HepG2 (cell line): ENCODE measurements around the gene TOP2A. TPM values are rescaled to one million over a fixed set of nuclear protein-coding genes. Genes with fewer than 3 reads are reported as not detected.

Source experiments
- DMAP1 ChIP-seq: IDR thresholded peaks from 2 replicates; pipeline ENCODE4 v1.6.1; 2016
- ELF3 ChIP-seq: IDR thresholded peaks from 2 replicates; pipeline ENCODE4 v1.6.1; 2016; ENCODE audit warnings: missing genetic modification reagents, missing compliant biosample characterization
- MATR3 ChIP-seq: sonication (generic); formaldehyde crosslinking; IDR thresholded peaks from 2 replicates; pipeline ENCODE4 v1.4.0; 2020; ENCODE audit warnings: missing genetic modification reagents
- NFYC ChIP-seq: IDR thresholded peaks from 2 replicates; pipeline ENCODE4 v1.6.1; 2016; ENCODE audit warnings: missing genetic modification reagents, missing compliant biosample characterization
- TSC22D2 ChIP-seq: sonication (generic); formaldehyde crosslinking; IDR thresholded peaks from 2 replicates; pipeline ENCODE4 v1.5.1; 2020; ENCODE audit warnings: missing genetic modification reagents, mild to moderate bottlenecking, borderline replicate concordance
- ZFP1 ChIP-seq: IDR thresholded peaks from 2 replicates; pipeline ENCODE4 v1.6.1; 2016
- ZNF263 ChIP-seq: sonication (generic); formaldehyde crosslinking; IDR thresholded peaks from 2 replicates; pipeline ENCODE4 v1.4.0; 2020; ENCODE audit warnings: missing genetic modification reagents
- ZNF318 ChIP-seq: sonication (generic); formaldehyde crosslinking; IDR thresholded peaks from 2 replicates; pipeline ENCODE4 v1.4.0; 2020; ENCODE audit warnings: mild to moderate bottlenecking, missing genetic modification reagents
- ZNF329 ChIP-seq: sonication (generic); formaldehyde crosslinking; IDR thresholded peaks from 2 replicates; pipeline ENCODE4 v1.9.0; 2021; ENCODE audit warnings: low read depth, mild to moderate bottlenecking, missing genetic modification reagents
- ZNF432 ChIP-seq: sonication (generic); formaldehyde crosslinking; IDR thresholded peaks from 2 replicates; pipeline ENCODE4 v1.5.0; 2020; ENCODE audit warnings: missing genetic modification reagents, mild to moderate bottlenecking, borderline replicate concordance
- ZNF572 ChIP-seq: sonication (generic); formaldehyde crosslinking; IDR thresholded peaks from 2 replicates; pipeline ENCODE4 v1.5.1; 2020; ENCODE audit warnings: mild to moderate bottlenecking, missing genetic modification reagents
- ZNF761 ChIP-seq: sonication (generic); formaldehyde crosslinking; conservative IDR thresholded peaks from 2 replicates; pipeline ENCODE4 v1.4.0; 2020; ENCODE audit warnings: mild to moderate bottlenecking, missing genetic modification reagents
- polyA plus RNA-seq, 8 experiments: library from polyadenylated mRNA; depleted of rRNA in 3 of 8; stranded (reverse) in 7 of 8; unstranded in 1 of 8; fragments of >200 nt; fragmentation: Illumina TruSeq in 4 of 8; extraction: Trizol in 4 of 8; gene quantifications; 2 replicates each; pipeline versions ENCODE4 v1.2.1 to v1.2.3, GENCODE V29; 2011 to 2016; ENCODE audit warnings: low read depth in 4 of 8, missing spikeins in 1 of 8, mixed read lengths in 1 of 8; ENCODE audit not compliant: insufficient read depth in 1 of 8
- total RNA-seq, 5 experiments: library from RNA; depleted of rRNA; stranded (reverse); fragments of >200 nt; fragmentation: Illumina TruSeq; extraction: Trizol; gene quantifications; 2 replicates each; pipeline ENCODE4 v1.2.3, GENCODE V29; 2016; ENCODE audit warnings: low read depth in 1 of 5
- TF ChIP-seq, protein P1 (sequence below): sonication (generic); formaldehyde crosslinking; IDR thresholded peaks from 2 replicates; pipeline ENCODE4 v1.8.0; 2022; ENCODE audit warnings: mild to moderate bottlenecking, missing genetic modification reagents, moderate library complexity
- TF ChIP-seq, protein P2 (sequence below): sonication (generic); formaldehyde crosslinking; IDR thresholded peaks from 2 replicates; pipeline ENCODE4 v1.5.1; 2020; ENCODE audit warnings: missing genetic modification reagents, mild to moderate bottlenecking, borderline replicate concordance

TOP2A gene
- total and polyA plus RNA-seq, 2 of the 13 experiments (the other 11 are each of a cell fraction or from before 2014, with no cell fraction given): 108 to 327 TPM

GRCh38 chr17:40362696-40363110 lies 55.0 kb downstream of the TOP2A start (continued):
- TF ChIP-seq ZNF318 (CRISPR knock-in tag): no peak
- TF ChIP-seq NFYC: peak; percentile 49; the same call in 1 of the 2 replicates
- TF ChIP-seq ELF3 (CRISPR knock-in tag): peak; percentile 95
- TF ChIP-seq, protein P1, sequence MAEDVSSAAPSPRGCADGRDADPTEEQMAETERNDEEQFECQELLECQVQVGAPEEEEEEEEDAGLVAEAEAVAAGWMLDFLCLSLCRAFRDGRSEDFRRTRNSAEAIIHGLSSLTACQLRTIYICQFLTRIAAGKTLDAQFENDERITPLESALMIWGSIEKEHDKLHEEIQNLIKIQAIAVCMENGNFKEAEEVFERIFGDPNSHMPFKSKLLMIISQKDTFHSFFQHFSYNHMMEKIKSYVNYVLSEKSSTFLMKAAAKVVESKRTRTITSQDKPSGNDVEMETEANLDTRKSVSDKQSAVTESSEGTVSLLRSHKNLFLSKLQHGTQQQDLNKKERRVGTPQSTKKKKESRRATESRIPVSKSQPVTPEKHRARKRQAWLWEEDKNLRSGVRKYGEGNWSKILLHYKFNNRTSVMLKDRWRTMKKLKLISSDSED (CRISPR knock-in tag): no peak; the same call in 1 of the 2 replicates
- peak; percentile 92; the same call in 1 of the 2 replicates for TF ChIP-seq TSC22D2 (CRISPR knock-in tag)
- peak; percentile 98 for TF ChIP-seq ZNF761 (CRISPR knock-in tag)
- TF ChIP-seq DMAP1: peak; percentile 79; the same call in 1 of the 2 replicates
- TF ChIP-seq ZNF432: no peak
- TF ChIP-seq ZNF329 (CRISPR knock-in tag): 0 out of 2 replicates have a peak, but pooled peaks have one; percentile 36
- 0 out of 2 replicates have a peak, but pooled peaks have one; percentile 58 for TF ChIP-seq ZFP1
- TF ChIP-seq, protein P2, sequence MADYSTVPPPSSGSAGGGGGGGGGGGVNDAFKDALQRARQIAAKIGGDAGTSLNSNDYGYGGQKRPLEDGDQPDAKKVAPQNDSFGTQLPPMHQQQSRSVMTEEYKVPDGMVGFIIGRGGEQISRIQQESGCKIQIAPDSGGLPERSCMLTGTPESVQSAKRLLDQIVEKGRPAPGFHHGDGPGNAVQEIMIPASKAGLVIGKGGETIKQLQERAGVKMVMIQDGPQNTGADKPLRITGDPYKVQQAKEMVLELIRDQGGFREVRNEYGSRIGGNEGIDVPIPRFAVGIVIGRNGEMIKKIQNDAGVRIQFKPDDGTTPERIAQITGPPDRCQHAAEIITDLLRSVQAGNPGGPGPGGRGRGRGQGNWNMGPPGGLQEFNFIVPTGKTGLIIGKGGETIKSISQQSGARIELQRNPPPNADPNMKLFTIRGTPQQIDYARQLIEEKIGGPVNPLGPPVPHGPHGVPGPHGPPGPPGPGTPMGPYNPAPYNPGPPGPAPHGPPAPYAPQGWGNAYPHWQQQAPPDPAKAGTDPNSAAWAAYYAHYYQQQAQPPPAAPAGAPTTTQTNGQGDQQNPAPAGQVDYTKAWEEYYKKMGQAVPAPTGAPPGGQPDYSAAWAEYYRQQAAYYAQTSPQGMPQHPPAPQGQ (CRISPR knock-in tag): 0 out of 2 replicates have a peak, but pooled peaks have one; percentile 22
- TF ChIP-seq ZNF263 (CRISPR knock-in tag): peak; percentile 58; the same call in 1 of the 2 replicates
- no peak for TF ChIP-seq MATR3 (CRISPR knock-in tag)
- TF ChIP-seq ZNF572 (CRISPR knock-in tag): no peak
